Heart right ventricle (tissue), 16 donors: ENCODE measurements around the gene TXNRD2. TPM values are rescaled to one million over a fixed set of nuclear protein-coding genes. Genes with fewer than 3 reads are reported as not detected.
"Not testable (repeated sequence)": the region's sequence is repeated elsewhere in the genome, so short reads cannot be mapped to it uniquely, and the experiment has no call there.

Experiments used
- ATAC-seq, 8 donors: fragments of 200-7000 bp; cut with Tn5 transposase; one replicate each; pipeline ENCODE4 v1.9.1; 2020; ENCODE audit warnings: mild to moderate bottlenecking in 8 of 8, moderate library complexity in 8 of 8, moderate number of reproducible peaks in 1 of 8
- DNase-seq, 2 donors: peaks; one replicate each; pipeline ENCODE4 v3.0.0-alpha.2; 2020
- H3K27ac ChIP-seq, 10 donors: fragments of 200-600 bp; sonication (generic) in 2 of 10; one replicate each; pipeline versions ENCODE4 v1.5.0 to v1.8.0; 2020 to 2022; ENCODE audit warnings: mild to moderate bottlenecking in 3 of 10
- H3K27me3 ChIP-seq, 7 donors: fragments of 200-600 bp; one replicate each; pipeline ENCODE4 v1.8.0; 2021 to 2022; ENCODE audit warnings: mild to moderate bottlenecking in 2 of 7
- H3K36me3 ChIP-seq, 9 donors: fragments of 200-600 bp; sonication (generic) in 1 of 9; one replicate each; pipeline versions ENCODE4 v1.5.0 to v1.8.0; 2020 to 2022; ENCODE audit warnings: mild to moderate bottlenecking in 2 of 9
- H3K4me1 ChIP-seq, 9 donors: fragments of 200-600 bp; sonication (generic) in 1 of 9; one replicate each; pipeline versions ENCODE4 v1.5.0 to v1.8.0; 2020 to 2022; ENCODE audit warnings: mild to moderate bottlenecking in 4 of 9
- H3K4me3 ChIP-seq, 10 donors: fragments of 200-600 bp; sonication (generic) in 2 of 10; one replicate each; pipeline versions ENCODE4 v1.5.0 to v1.8.0; 2020 to 2022; ENCODE audit warnings: mild to moderate bottlenecking in 7 of 10, moderate library complexity in 2 of 10
- H3K9me3 ChIP-seq, 11 donors: fragments of 200-600 bp in 10 of 11; sonication (generic) in 2 of 11; one replicate each; pipeline versions ENCODE4 v1.5.0 to v1.8.0; 2013 to 2022; ENCODE audit warnings: mild to moderate bottlenecking in 2 of 11, control low read depth in 1 of 11, moderate library complexity in 1 of 11
- WGBS, 2 donors: extraction: QIAGEN DNeasy Blood & Tissue Kit; methylation state at CpG; one replicate each; pipeline ENCODE4 v1.1.7; 2013; ENCODE audit warnings: inconsistent platforms in 1 of 2; 5-methylcytosine and 5-hydroxymethylcytosine counted together
- intact Hi-C, 10 donors: fragments of 100-400 bp; cut with DNase I; formaldehyde crosslinking; loops; one replicate each; pipeline versions ENCODE4 v1.11.1 to v1.14.2; 2022
- polyA plus RNA-seq, 2 donors: library from polyadenylated mRNA; stranded (reverse); fragments of 200-250 nt; gene quantifications; one replicate each; pipeline ENCODE4 v1.2.3, GENCODE V29; 2013
- total RNA-seq, 10 donors: library from RNA; stranded (reverse); fragmentation: NEBNext Ultra II Directional in 3 of 10; extraction: Animal tissue kit (Norgen Biotek cat#: 25700) in 3 of 10; gene quantifications; one replicate each; pipeline versions ENCODE4 v1.2.1 to v1.2.4, GENCODE V29; 2021 to 2023
- TF ChIP-seq, protein P1 (sequence below), 9 donors: fragments of 200-600 bp; sonication (generic) in 2 of 9; IDR thresholded peaks; one replicate each; pipeline versions ENCODE4 v1.5.0 to v1.8.0; 2021 to 2022; ENCODE audit warnings: antibody characterized with exemption in 9 of 9, mild to moderate bottlenecking in 5 of 9, moderate library complexity in 1 of 9
- donor health status: Arrhythmogenic right ventricular cardiomyopathy.
- donor health status: ischemic (EF 13 %, LVEDD 7.1; RV severe dilation, severe dysfunction).
- donor health status: healthy with polysubstance abuse.
- donor health status: DM: no; HTN: yes; CAD: no.
- donor health status: DM: no; HTN: no; CAD: no.
- donor health status: ischemic (EF 25% LVEDD 6.9; RV normal size, moderate dysfunction).
- donor health status: ischemic (EF 25% LVEDD 5.7; RV mildly dilated, moderate dysfunction).
- donor health status: healthy.
- donor health status: DM: yes; HTN: yes; CAD: no.
- donor health status: Ischemic cardiomyopathy.
- donor health status: ischemic (EF 35%, LVEDD 5.7; RV mildly dilated, moderate dysfunction).
- donor health status: nonischemic (EF 11% LVEDD 7.7; RV severe dilation, severe dysfunction).
- donor health status: DM: yes; HTN: yes; CAD: no.
- donor health status: PGD.
- donor health status: ischemic (EF 29% LVEDD 5.4; RV normal size, mild dysfunction).
- donor health status: nonischemic (EF 23%, LVEDD 6.1; RV moderate dilation, normal function).

TXNRD2 gene
- total and polyA plus RNA-seq, 12 donors: 25.8 to 103 (median 35.0) TPM

DNA sequence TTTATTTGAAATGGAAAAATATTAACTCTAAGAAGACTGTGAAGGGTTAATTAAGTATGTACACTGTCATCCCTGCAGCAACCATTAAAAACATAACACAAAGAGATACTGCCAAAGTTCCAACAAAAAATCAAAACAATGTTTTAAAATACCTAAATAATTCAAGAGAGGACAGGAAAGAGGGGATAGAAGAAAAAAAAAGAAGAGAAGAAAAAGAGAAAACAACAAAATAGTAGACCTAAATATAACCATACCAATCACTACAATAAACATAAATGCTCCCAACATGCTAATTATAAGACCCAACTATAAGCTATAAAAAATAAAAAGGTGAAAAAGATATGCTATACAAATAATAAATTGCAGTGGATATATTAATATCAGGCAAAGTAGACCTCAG, 107.0 kb downstream of the TXNRD2 start:
- intact Hi-C loops: loop anchor here in 1 of 10 donors (5.0 kb wide), 1 partner anchor 38 kb away; no protein-coding TSS in a partner anchor
- ATAC-seq (no peak), DNase-seq (no peak)
- TF ChIP-seq, protein P1, sequence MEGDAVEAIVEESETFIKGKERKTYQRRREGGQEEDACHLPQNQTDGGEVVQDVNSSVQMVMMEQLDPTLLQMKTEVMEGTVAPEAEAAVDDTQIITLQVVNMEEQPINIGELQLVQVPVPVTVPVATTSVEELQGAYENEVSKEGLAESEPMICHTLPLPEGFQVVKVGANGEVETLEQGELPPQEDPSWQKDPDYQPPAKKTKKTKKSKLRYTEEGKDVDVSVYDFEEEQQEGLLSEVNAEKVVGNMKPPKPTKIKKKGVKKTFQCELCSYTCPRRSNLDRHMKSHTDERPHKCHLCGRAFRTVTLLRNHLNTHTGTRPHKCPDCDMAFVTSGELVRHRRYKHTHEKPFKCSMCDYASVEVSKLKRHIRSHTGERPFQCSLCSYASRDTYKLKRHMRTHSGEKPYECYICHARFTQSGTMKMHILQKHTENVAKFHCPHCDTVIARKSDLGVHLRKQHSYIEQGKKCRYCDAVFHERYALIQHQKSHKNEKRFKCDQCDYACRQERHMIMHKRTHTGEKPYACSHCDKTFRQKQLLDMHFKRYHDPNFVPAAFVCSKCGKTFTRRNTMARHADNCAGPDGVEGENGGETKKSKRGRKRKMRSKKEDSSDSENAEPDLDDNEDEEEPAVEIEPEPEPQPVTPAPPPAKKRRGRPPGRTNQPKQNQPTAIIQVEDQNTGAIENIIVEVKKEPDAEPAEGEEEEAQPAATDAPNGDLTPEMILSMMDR (IDR thresholded peaks at IDR 0.05): no peak
- no peaks in the 10 kb centered on the region for H3K27me3 ChIP-seq
- H3K9me3 ChIP-seq: no peaks in the 10 kb centered on the region
- no peak overlapping the region for H3K4me3 ChIP-seq
- no peak overlapping the region for H3K27ac ChIP-seq
- no peaks in the 10 kb centered on the region for H3K4me1 ChIP-seq
- no peaks in the 10 kb centered on the region for H3K36me3 ChIP-seq

DNA sequence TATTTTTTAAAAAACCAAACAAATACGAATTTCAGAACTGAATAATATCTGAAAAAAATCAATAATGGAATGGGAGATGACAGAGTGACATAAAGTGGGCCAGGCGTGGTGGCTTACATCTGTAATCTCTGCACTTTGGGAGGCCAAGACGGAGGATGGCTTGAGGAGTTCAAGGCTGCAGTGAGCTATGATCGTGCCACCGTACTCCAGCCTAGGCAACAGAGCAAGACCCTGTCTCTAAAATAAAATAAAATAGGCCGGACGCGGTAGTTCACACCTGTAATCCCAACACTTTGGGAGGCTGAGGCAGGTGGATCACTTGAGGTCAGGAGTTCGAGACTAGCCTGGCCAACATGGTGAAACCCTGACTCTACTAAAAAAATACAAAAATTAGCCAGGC, 108.3 kb downstream of the TXNRD2 start:
- not testable (repeated sequence) for H3K27me3 ChIP-seq, H3K4me3 ChIP-seq, H3K4me1 ChIP-seq, H3K27ac ChIP-seq, DNase-seq, ATAC-seq, H3K36me3 ChIP-seq, H3K9me3 ChIP-seq
- 93 to 98% methylated on average over 9 of the region's 9 CpGs for WGBS, 2 donors
- intact Hi-C loops: loop anchor here in 1 of 10 donors (5.0 kb wide), 1 partner anchor 39 kb away; no protein-coding TSS in a partner anchor

DNA sequence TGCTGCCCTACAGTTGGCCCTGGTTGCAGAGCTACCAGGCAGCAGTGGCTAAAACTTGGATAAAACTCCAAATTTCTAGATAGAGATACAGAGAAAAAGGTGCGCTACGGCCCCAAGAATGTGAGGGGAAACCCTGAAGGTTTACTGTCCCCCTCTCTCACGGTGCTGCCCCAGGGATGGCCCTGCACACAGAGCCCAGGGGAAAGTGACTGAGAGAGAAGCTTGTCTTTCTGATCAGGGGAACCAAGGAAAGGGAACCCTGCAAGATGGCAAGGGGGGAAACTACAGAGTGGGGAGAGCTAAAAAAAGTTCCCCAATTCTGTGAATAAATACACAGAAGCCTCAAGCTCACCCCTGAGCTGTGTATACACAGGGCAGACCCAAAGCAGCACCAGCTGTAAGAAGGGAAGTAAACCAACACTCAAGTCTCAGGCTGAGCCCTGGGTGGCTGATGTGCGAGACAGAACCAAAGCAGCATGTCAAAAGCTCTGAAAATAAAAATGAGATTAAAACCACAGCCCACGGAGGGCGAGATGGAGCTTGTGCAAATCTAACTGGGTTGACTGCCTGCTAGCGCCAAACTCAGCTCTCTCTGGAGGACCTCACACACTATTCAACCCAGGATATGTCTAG, 109.0 kb downstream of the TXNRD2 start:
- Histone ChIP-seq H3K36me3 (no peaks in the 10 kb centered on the region), H3K9me3 (no peaks in the 10 kb centered on the region), H3K4me1 (no peaks in the 10 kb centered on the region), H3K4me3 (no peak overlapping the region), H3K27me3 (no peaks in the 10 kb centered on the region), H3K27ac (no peak overlapping the region)
- intact Hi-C loops: loop anchor here in 1 of 10 donors (5.0 kb wide), 1 partner anchor 40 kb away; no protein-coding TSS in a partner anchor
- TF ChIP-seq, protein P1 (IDR thresholded peaks at IDR 0.05): no peak
- no peak for ATAC-seq
- 85 to 90% methylated on average over 7 of the region's 7 CpGs for WGBS, 2 donors
- DNase-seq: no peak

DNA sequence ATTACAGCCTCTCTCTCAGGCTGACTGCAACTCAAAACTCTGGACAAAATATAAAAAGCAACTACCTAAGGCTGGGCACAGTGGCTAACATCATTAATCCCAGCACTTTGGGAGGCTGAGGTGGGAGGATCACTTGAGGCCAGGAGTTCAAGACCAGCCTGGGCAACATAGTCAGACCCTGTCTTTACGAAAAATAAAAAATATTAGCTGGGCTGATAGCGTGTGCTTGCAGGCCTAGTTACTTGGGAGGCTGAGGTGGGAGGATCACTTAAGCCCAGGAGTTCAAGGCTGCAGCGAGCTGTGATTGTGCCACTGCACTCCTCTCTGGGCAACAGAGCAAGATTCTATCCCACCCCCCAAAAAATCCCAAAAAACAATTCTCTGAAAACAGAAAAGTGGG, 109.6 kb downstream of the TXNRD2 start:
- 82 to 98% methylated on average over 3 of the region's 3 CpGs for WGBS, 2 donors
- not testable (repeated sequence) for H3K4me1 ChIP-seq, DNase-seq, H3K36me3 ChIP-seq, H3K27me3 ChIP-seq, H3K27ac ChIP-seq, H3K9me3 ChIP-seq, ATAC-seq, H3K4me3 ChIP-seq
- intact Hi-C loops: loop anchor here in 1 of 10 donors (5.0 kb wide), 1 partner anchor 40 kb away; no protein-coding TSS in a partner anchor

DNA sequence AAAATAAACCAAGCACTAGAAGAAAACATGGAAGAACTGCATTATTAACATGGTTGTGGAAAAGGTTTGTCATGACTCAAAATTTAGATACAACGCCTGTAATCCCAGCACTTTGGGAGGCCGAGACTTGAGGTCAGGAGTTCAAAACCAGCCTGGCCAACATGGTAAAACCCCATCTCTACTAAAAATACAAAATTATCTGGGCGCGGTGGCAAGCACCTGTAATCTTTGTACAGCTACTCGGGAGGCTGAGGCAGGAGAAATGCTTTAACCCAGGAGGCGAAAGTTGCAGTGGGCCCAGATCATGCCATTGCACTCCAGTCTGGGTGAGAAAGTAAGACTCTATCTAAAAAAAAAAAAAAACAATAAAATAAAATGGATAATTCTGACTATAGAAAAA, 110.6 kb downstream of the TXNRD2 start:
- Histone ChIP-seq H3K4me1 (no peaks in the 10 kb centered on the region), H3K27me3 (no peaks in the 10 kb centered on the region), H3K4me3 (no peak overlapping the region), H3K27ac (no peak overlapping the region), H3K9me3 (no peaks in the 10 kb centered on the region), H3K36me3 (no peaks in the 10 kb centered on the region)
- intact Hi-C loops: loop anchor here in 1 of 10 donors (5.0 kb wide), 1 partner anchor 41 kb away; no protein-coding TSS in a partner anchor
- 95 to 98% methylated on average over 6 of the region's 6 CpGs for WGBS, 2 donors
- TF ChIP-seq, protein P1 (IDR thresholded peaks at IDR 0.05): no peak
- ATAC-seq (no peak), DNase-seq (no peak)
